Duodenal mucosa (tissue), 2 donors: ENCODE measurements around the gene PLD1.

ENCODE experiments used
- H3K27ac ChIP-seq: one replicate; pipeline ENCODE4 v1.7.0; 2013; ENCODE audit warnings: low read depth, low read length
- H3K27me3 ChIP-seq, 2 donors: one replicate each; pipeline ENCODE4 v1.7.0; 2013; ENCODE audit warnings: low read length in 2 of 2, control low read depth in 1 of 2; ENCODE audit not compliant: insufficient read depth in 2 of 2, control insufficient read depth in 1 of 2
- H3K36me3 ChIP-seq, 2 donors: one replicate each; pipeline ENCODE4 v1.7.0; 2013; ENCODE audit warnings: low read length in 2 of 2, control low read depth in 1 of 2; ENCODE audit not compliant: insufficient read depth in 2 of 2, control insufficient read depth in 1 of 2
- H3K4me1 ChIP-seq, 2 donors: one replicate each; pipeline ENCODE4 v1.7.0; 2013; ENCODE audit warnings: low read length in 2 of 2, control low read depth in 1 of 2; ENCODE audit not compliant: insufficient read depth in 2 of 2, control insufficient read depth in 1 of 2
- H3K4me3 ChIP-seq, 2 donors: one replicate each; pipeline ENCODE4 v1.7.0; 2013; ENCODE audit warnings: low read length in 2 of 2, low read depth in 1 of 2
- H3K9ac ChIP-seq, 2 donors: one replicate each; pipeline ENCODE4 v1.7.0; 2013; ENCODE audit warnings: low read length in 2 of 2, low read depth in 1 of 2
- H3K9me3 ChIP-seq, 2 donors: one replicate each; pipeline ENCODE4 v1.7.0; 2013; ENCODE audit warnings: low read length in 2 of 2, control low read depth in 1 of 2; ENCODE audit not compliant: control insufficient read depth in 1 of 2

Gene PLD1

GRCh38 chr3:171788546-171789351 lies 21.5 kb downstream of the PLD1 start:
- Histone ChIP-seq H3K27ac (no peak overlapping the region), H3K27me3 (no peaks in the 10 kb centered on the region), H3K4me1 (peaks cover 0 to 3% of the 10 kb centered on the region in 2 donors), H3K36me3 (no peaks in the 10 kb centered on the region), H3K9me3 (no peaks in the 10 kb centered on the region), H3K9ac (no peak overlapping the region), H3K4me3 (no peak overlapping the region)

GRCh38 chr3:171786997-171787396 lies 23.3 kb downstream of the PLD1 start:
- Histone ChIP-seq H3K27me3 (no peaks in the 10 kb centered on the region), H3K27ac (no peak overlapping the region), H3K36me3 (no peaks in the 10 kb centered on the region), H3K4me3 (no peak overlapping the region), H3K9me3 (no peaks in the 10 kb centered on the region), H3K9ac (no peak overlapping the region), H3K4me1 (peaks cover 0 to 3% of the 10 kb centered on the region in 2 donors)

- Histone ChIP-seq H3K4me3 (no peak overlapping the region), H3K27ac (no peak overlapping the region), H3K27me3 (no peaks in the 10 kb centered on the region), H3K4me1 (no peaks in the 10 kb centered on the region), H3K9ac (no peak overlapping the region), H3K36me3 (no peaks in the 10 kb centered on the region), H3K9me3 (no peaks in the 10 kb centered on the region)
Observed at GRCh38 chr3:171784937-171785336, 25.3 kb downstream of the PLD1 start.

GRCh38 chr3:171784387-171784786 lies 25.9 kb downstream of the PLD1 start:
- Histone ChIP-seq H3K9ac (no peak overlapping the region), H3K27me3 (no peaks in the 10 kb centered on the region), H3K4me3 (no peak overlapping the region), H3K9me3 (no peaks in the 10 kb centered on the region), H3K36me3 (no peaks in the 10 kb centered on the region), H3K4me1 (no peaks in the 10 kb centered on the region), H3K27ac (no peak overlapping the region)

- no peak overlapping the region for H3K27ac ChIP-seq
- H3K4me1 ChIP-seq = no peaks in the 10 kb centered on the region
- no peak overlapping the region for H3K9ac ChIP-seq
- H3K27me3 ChIP-seq = no peaks in the 10 kb centered on the region
- H3K4me3 ChIP-seq = no peak overlapping the region
- H3K36me3 ChIP-seq = no peaks in the 10 kb centered on the region
- H3K9me3 ChIP-seq = no peaks in the 10 kb centered on the region
Observed at GRCh38 chr3:171783626-171784025, 26.7 kb downstream of the PLD1 start.

GRCh38 chr3:171783086-171783485 lies 27.2 kb downstream of the PLD1 start:
- no peaks in the 10 kb centered on the region for H3K4me1 ChIP-seq
- H3K27ac ChIP-seq = no peak overlapping the region
- no peaks in the 10 kb centered on the region for H3K27me3 ChIP-seq
- no peaks in the 10 kb centered on the region for H3K9me3 ChIP-seq
- H3K9ac ChIP-seq = no peak overlapping the region
- no peak overlapping the region for H3K4me3 ChIP-seq
- no peaks in the 10 kb centered on the region for H3K36me3 ChIP-seq

GRCh38 chr3:171782617-171783016 lies 27.7 kb downstream of the PLD1 start:
- Histone ChIP-seq H3K4me3 (no peak overlapping the region), H3K27me3 (no peaks in the 10 kb centered on the region), H3K9ac (no peak overlapping the region), H3K36me3 (no peaks in the 10 kb centered on the region), H3K27ac (no peak overlapping the region), H3K4me1 (peaks cover 0 to 2% of the 10 kb centered on the region in 2 donors), H3K9me3 (no peaks in the 10 kb centered on the region)

- H3K27ac ChIP-seq = no peak overlapping the region
- H3K4me3 ChIP-seq = no peak overlapping the region
- H3K27me3 ChIP-seq = no peaks in the 10 kb centered on the region
- no peaks in the 10 kb centered on the region for H3K9me3 ChIP-seq
- H3K4me1 ChIP-seq = peaks cover 0 to 11% of the 10 kb centered on the region in 2 donors
- no peak overlapping the region for H3K9ac ChIP-seq
- H3K36me3 ChIP-seq = no peaks in the 10 kb centered on the region
Observed at GRCh38 chr3:171781711-171782127, 28.6 kb downstream of the PLD1 start.

GRCh38 chr3:171778493-171778892 lies 31.8 kb downstream of the PLD1 start:
- Histone ChIP-seq H3K36me3 (no peaks in the 10 kb centered on the region), H3K27ac (no peak overlapping the region), H3K9me3 (no peaks in the 10 kb centered on the region), H3K4me1 (peaks cover 0 to 18% of the 10 kb centered on the region in 2 donors), H3K27me3 (no peaks in the 10 kb centered on the region), H3K9ac (no peak overlapping the region), H3K4me3 (no peak overlapping the region)

GRCh38 chr3:171777596-171777995 lies 32.7 kb downstream of the PLD1 start:
- Histone ChIP-seq H3K9me3 (no peaks in the 10 kb centered on the region), H3K27ac (no peak overlapping the region), H3K4me3 (no peak overlapping the region), H3K9ac (no peak overlapping the region), H3K27me3 (no peaks in the 10 kb centered on the region), H3K36me3 (no peaks in the 10 kb centered on the region), H3K4me1 (peaks cover 0 to 18% of the 10 kb centered on the region in 2 donors)
